Measurements from ENCODE around the gene SCLY. TPM values are rescaled to one million over a fixed set of nuclear protein-coding genes. Genes with fewer than 3 reads are reported as not detected.

SCLY gene
- polyA plus RNA-seq, 1 of the 3 experiments (the other 2 are of a cell fraction) = 20.9 TPM

DNA sequence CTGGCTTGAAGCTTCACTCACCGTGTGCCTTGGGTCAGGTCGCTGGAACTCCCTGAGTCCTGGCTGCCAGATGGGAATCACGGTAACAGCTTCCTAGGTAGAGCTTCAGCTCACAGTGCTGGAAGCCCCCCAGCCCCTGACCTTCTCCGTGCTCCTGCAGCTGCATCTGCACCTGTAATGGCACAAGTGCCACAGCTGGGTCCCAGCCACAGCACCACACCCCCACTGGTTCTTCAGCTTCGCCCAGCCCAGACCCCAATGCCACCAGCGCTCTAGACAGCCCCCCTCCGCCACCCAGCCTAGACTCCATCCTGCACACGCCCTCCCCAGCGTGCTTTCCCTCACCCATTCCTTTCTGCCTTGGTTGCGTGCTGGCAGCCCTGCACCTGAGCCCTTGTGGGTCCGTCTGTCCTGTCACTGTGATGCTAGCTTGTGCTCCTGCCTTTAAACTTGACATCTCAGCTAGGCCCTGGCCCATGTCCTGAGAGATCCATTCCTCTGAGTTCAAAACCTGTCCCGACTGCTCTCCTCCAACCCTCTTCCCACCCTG, 31.8 kb downstream of the SCLY start:
- WGBS (ENCODE audit: low lambda C conversion rate) = 95% methylated on average over 8 of the region's 12 CpGs
- Histone ChIP-seq H3K4me2 (no peak overlapping the region), H3K27ac (ENCODE audit: low read depth in 2 of 2, low read length in 1 of 2) (no peak overlapping the region), H3K27me3 (ENCODE audit: insufficient read depth) (no peaks in the 10 kb centered on the region), H3K9ac (no peak overlapping the region), H3K4me1 (ENCODE audit: control insufficient read depth in 1 of 2, insufficient read depth in 2 of 2, low read depth in 1 of 2, low read length in 1 of 2) (peaks cover 0 to 3% of the 10 kb centered on the region in 2 experiments; a peak in 1 of 4 replicates), H3K9me3 (no peaks in the 10 kb centered on the region), H3K36me3 (replicated peaks in 1 of 2; ENCODE audit: control insufficient read depth in 1 of 2, insufficient read depth in 2 of 2, low read length in 1 of 2) (no peaks in the 10 kb centered on the region), H3K4me3 (ENCODE audit: low read depth in 2 of 2, low read length in 1 of 2) (no peak overlapping the region), H4K20me1 (ENCODE audit: insufficient read depth) (no peaks in the 10 kb centered on the region), H2AFZ (ENCODE audit: low read depth) (no peak overlapping the region), H3K9me2 (no peaks in the 10 kb centered on the region), H3K79me2 (ENCODE audit: insufficient read depth) (no peaks in the 10 kb centered on the region), H3F3A (replicated peaks; ENCODE audit: insufficient read depth) (no peaks in the 10 kb centered on the region)
- POLR2A ChIA-PET = no interaction called here
- TF ChIP-seq EZH2phosphoT487 (IDR thresholded peaks at IDR 0.05; ENCODE audit: borderline replicate concordance, low read depth) (no peak), TAF1 (IDR thresholded peaks at IDR 0.05; ENCODE audit: borderline replicate concordance, low read depth, low read length) (no peak), NFIC (IDR thresholded peaks at IDR 0.05; ENCODE audit: borderline replicate concordance) (no peak)
- TF ChIP-seq, protein P1, sequence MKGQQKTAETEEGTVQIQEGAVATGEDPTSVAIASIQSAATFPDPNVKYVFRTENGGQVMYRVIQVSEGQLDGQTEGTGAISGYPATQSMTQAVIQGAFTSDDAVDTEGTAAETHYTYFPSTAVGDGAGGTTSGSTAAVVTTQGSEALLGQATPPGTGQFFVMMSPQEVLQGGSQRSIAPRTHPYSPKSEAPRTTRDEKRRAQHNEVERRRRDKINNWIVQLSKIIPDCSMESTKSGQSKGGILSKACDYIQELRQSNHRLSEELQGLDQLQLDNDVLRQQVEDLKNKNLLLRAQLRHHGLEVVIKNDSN (IDR thresholded peaks at IDR 0.05; ENCODE audit: borderline replicate concordance, low read depth) = no peak
- TF ChIP-seq, protein P2, sequence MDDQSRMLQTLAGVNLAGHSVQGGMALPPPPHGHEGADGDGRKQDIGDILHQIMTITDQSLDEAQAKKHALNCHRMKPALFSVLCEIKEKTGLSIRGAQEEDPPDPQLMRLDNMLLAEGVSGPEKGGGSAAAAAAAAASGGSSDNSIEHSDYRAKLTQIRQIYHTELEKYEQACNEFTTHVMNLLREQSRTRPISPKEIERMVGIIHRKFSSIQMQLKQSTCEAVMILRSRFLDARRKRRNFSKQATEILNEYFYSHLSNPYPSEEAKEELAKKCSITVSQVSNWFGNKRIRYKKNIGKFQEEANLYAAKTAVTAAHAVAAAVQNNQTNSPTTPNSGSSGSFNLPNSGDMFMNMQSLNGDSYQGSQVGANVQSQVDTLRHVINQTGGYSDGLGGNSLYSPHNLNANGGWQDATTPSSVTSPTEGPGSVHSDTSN (IDR thresholded peaks at IDR 0.05) = no peak
- TF ChIP-seq, protein P3, sequence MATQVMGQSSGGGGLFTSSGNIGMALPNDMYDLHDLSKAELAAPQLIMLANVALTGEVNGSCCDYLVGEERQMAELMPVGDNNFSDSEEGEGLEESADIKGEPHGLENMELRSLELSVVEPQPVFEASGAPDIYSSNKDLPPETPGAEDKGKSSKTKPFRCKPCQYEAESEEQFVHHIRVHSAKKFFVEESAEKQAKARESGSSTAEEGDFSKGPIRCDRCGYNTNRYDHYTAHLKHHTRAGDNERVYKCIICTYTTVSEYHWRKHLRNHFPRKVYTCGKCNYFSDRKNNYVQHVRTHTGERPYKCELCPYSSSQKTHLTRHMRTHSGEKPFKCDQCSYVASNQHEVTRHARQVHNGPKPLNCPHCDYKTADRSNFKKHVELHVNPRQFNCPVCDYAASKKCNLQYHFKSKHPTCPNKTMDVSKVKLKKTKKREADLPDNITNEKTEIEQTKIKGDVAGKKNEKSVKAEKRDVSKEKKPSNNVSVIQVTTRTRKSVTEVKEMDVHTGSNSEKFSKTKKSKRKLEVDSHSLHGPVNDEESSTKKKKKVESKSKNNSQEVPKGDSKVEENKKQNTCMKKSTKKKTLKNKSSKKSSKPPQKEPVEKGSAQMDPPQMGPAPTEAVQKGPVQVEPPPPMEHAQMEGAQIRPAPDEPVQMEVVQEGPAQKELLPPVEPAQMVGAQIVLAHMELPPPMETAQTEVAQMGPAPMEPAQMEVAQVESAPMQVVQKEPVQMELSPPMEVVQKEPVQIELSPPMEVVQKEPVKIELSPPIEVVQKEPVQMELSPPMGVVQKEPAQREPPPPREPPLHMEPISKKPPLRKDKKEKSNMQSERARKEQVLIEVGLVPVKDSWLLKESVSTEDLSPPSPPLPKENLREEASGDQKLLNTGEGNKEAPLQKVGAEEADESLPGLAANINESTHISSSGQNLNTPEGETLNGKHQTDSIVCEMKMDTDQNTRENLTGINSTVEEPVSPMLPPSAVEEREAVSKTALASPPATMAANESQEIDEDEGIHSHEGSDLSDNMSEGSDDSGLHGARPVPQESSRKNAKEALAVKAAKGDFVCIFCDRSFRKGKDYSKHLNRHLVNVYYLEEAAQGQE (IDR thresholded peaks at IDR 0.05; ENCODE audit: low read depth, low read length) = no peak
- DNase-seq = peak; percentile 27
- CTCF ChIA-PET = interaction anchor here (0.6 kb wide), 1 partner anchor 1172 kb away, joined by 3 read pairs; no protein-coding TSS in a partner anchor

DNA sequence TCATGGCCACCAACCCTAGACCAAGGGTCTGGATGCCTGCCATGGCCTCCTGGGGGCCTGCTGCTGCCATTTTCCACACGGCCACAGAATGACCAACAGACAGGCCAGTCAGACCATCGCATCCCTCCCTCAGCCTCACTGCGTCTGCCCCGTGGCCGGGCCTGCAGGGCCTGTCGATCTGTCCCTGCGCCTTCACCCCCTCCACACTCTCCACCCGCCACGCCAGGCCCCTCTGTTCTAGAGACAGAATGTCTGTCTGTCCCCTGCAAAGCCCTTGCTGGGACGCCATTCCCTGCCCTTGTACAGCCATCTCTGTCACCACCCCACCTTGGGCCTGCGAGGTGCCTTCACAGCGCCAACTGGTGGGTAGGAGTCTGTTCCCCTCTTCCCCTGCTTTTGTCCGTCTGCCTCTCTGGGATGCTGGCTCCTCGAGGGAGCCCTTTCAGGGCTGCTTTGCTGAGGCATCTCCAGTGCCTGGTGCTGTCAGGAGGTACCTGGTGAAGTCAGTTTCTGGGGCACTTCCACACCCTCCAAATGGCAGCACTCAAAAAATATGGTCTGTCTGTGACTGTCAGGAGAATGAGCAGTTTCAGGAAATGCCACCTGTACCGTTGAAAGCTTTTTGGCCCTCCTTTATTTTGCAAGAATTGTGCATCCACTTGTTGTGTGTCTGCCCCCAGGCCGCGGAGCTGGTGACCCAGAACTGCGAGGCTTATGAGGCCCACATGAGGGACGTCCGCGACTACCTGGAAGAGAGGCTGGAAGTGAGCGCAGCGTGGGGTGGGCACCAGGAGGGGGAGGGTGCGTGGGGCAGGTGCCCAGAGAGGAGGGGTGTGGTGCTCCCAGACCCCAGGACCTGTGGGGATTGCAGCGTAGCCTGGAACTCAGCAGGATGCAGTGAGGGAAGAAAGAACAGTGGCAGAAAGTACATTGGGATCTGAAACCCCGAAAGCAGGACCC, 32.7 kb downstream of the SCLY start:
- Histone ChIP-seq H3K27ac (ENCODE audit: low read depth in 2 of 2, low read length in 1 of 2) (no peak overlapping the region; a peak in 1 of 4 replicates), H3K4me3 (ENCODE audit: low read depth in 2 of 2, low read length in 1 of 2) (no peak overlapping the region), H3K27me3 (ENCODE audit: insufficient read depth) (no peaks in the 10 kb centered on the region), H3F3A (replicated peaks; ENCODE audit: insufficient read depth) (no peaks in the 10 kb centered on the region), H3K36me3 (replicated peaks in 1 of 2; ENCODE audit: control insufficient read depth in 1 of 2, insufficient read depth in 2 of 2, low read length in 1 of 2) (no peaks in the 10 kb centered on the region), H2AFZ (ENCODE audit: low read depth) (no peak overlapping the region), H3K9me3 (no peaks in the 10 kb centered on the region), H3K9ac (no peak overlapping the region), H3K79me2 (ENCODE audit: insufficient read depth) (no peaks in the 10 kb centered on the region), H3K9me2 (no peaks in the 10 kb centered on the region), H4K20me1 (ENCODE audit: insufficient read depth) (no peaks in the 10 kb centered on the region), H3K4me2 (no peak overlapping the region), H3K4me1 (ENCODE audit: control insufficient read depth in 1 of 2, insufficient read depth in 2 of 2, low read depth in 1 of 2, low read length in 1 of 2) (peaks cover 0 to 3% of the 10 kb centered on the region in 2 experiments; a peak in 1 of 4 replicates)
- ChIA-PET POLR2A (interaction anchor here (0.6 kb wide), 1 partner anchor 12 kb away, joined by 3 read pairs; no protein-coding TSS in a partner anchor), CTCF (interaction anchor here (0.6 kb wide), 1 partner anchor 1171 kb away, joined by 3 read pairs; no protein-coding TSS in a partner anchor)
- DNase-seq = peak; percentile 37
- TF ChIP-seq, protein P4, sequence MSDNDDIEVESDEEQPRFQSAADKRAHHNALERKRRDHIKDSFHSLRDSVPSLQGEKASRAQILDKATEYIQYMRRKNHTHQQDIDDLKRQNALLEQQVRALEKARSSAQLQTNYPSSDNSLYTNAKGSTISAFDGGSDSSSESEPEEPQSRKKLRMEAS (IDR thresholded peaks at IDR 0.05; ENCODE audit: low read depth) = no peak
- TF ChIP-seq, protein P5, sequence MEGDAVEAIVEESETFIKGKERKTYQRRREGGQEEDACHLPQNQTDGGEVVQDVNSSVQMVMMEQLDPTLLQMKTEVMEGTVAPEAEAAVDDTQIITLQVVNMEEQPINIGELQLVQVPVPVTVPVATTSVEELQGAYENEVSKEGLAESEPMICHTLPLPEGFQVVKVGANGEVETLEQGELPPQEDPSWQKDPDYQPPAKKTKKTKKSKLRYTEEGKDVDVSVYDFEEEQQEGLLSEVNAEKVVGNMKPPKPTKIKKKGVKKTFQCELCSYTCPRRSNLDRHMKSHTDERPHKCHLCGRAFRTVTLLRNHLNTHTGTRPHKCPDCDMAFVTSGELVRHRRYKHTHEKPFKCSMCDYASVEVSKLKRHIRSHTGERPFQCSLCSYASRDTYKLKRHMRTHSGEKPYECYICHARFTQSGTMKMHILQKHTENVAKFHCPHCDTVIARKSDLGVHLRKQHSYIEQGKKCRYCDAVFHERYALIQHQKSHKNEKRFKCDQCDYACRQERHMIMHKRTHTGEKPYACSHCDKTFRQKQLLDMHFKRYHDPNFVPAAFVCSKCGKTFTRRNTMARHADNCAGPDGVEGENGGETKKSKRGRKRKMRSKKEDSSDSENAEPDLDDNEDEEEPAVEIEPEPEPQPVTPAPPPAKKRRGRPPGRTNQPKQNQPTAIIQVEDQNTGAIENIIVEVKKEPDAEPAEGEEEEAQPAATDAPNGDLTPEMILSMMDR (IDR thresholded peaks at IDR 0.05) = no peak
- TF ChIP-seq NFIC (IDR thresholded peaks at IDR 0.05; ENCODE audit: borderline replicate concordance) (no peak), FOSL2 (IDR thresholded peaks at IDR 0.05; ENCODE audit: borderline replicate concordance, low read depth) (no peak), TAF1 (IDR thresholded peaks at IDR 0.05; ENCODE audit: borderline replicate concordance, low read depth, low read length) (no peak)
- TF ChIP-seq, protein P2 (IDR thresholded peaks at IDR 0.05) = no peak
- 92% methylated on average over 23 of the region's 26 CpGs for WGBS (ENCODE audit: low lambda C conversion rate)

Data from SK-N-SH (cell line).